ENCODE measurements around the gene CHD9NB. TPM values are rescaled to one million over a fixed set of nuclear protein-coding genes. Genes with fewer than 3 reads are reported as not detected.

The CHD9NB gene
- polyA plus RNA-seq, 3 donors: not detected

GRCh38 chr16:53055541-53056391, 3.1 kb upstream of the CHD9NB start:
- H3K4me3 Mint-ChIP-seq: peak overlapping the region; percentile 83 to 95
- no peaks in the 10 kb centered on the region for H3K9me3 ChIP-seq (replicated peaks in 1 of 2; ENCODE audit: control insufficient read depth in 1 of 2, insufficient read depth in 1 of 2, low read length in 2 of 2)
- H3K9ac ChIP-seq (ENCODE audit: insufficient read depth, low read length, poor library complexity, severe bottlenecking): peak overlapping the region; percentile 81
- no peaks in the 10 kb centered on the region for H4K20me1 ChIP-seq (ENCODE audit: insufficient read depth, low read length)
- H3K4me2 ChIP-seq (replicated peaks; ENCODE audit: extremely low read depth, low read length, poor library complexity, severe bottlenecking): peak overlapping the region; percentile 86
- H3K4me1 Mint-ChIP-seq: peaks cover 43% of the 10 kb centered on the region
- peaks cover 29 to 37% of the 10 kb centered on the region in 2 donors for H3K4me1 ChIP-seq (ENCODE audit: control insufficient read depth in 1 of 2, insufficient read depth in 2 of 2, low read length in 2 of 2)
- DNase-seq: peak in 2 of 3 donors; percentile 24 to 34
- H3K36me3 Mint-ChIP-seq: peaks cover 3 to 6% of the 10 kb centered on the region in 2 donors
- no peaks in the 10 kb centered on the region for H3K36me3 ChIP-seq (replicated peaks in 1 of 2; ENCODE audit: control insufficient read depth in 1 of 2, insufficient read depth in 2 of 2, low read length in 2 of 2)
- H2AFZ ChIP-seq (ENCODE audit: insufficient read depth, low read depth, low read length, poor library complexity, severe bottlenecking): peak overlapping the region; percentile 100
- H3K9me3 Mint-ChIP-seq: no peaks in the 10 kb centered on the region
- intact Hi-C loops (cut with micrococcal nuclease): loop anchor here (2.0 to 5.0 kb wide), 4 partner anchors 37 to 167 kb away; no protein-coding TSS in a partner anchor
- peaks cover 49% of the 10 kb centered on the region for H3K79me2 ChIP-seq (ENCODE audit: insufficient read depth, low read length)
- peak overlapping the region; percentile 78 to 96 (median 93) for H3K4me3 ChIP-seq (replicated peaks in 1 of 3; ENCODE audit: low read depth in 2 of 3, low read length in 3 of 3)
- no CpG with 5 or more reads among the region's 10 CpGs for WGBS (ENCODE audit: insufficient coverage)
- peak overlapping the region; percentile 15 to 89 (median 73) for H3K27ac Mint-ChIP-seq
- peaks cover 0 to 6% (median 3%) of the 10 kb centered on the region in 3 donors for H3K27me3 Mint-ChIP-seq (ENCODE audit: low read depth in 3 of 3)
- H3K27me3 ChIP-seq (ENCODE audit: control insufficient read depth in 2 of 2, insufficient read depth in 2 of 2, low read length in 2 of 2): no peaks in the 10 kb centered on the region
- TF ChIP-seq CTCF (IDR thresholded peaks at IDR 0.05): no peak
- peak overlapping the region in 1 of 2 donors; percentile 81 for H3K27ac ChIP-seq (ENCODE audit: low read depth in 1 of 2, low read length in 2 of 2)

DNA sequence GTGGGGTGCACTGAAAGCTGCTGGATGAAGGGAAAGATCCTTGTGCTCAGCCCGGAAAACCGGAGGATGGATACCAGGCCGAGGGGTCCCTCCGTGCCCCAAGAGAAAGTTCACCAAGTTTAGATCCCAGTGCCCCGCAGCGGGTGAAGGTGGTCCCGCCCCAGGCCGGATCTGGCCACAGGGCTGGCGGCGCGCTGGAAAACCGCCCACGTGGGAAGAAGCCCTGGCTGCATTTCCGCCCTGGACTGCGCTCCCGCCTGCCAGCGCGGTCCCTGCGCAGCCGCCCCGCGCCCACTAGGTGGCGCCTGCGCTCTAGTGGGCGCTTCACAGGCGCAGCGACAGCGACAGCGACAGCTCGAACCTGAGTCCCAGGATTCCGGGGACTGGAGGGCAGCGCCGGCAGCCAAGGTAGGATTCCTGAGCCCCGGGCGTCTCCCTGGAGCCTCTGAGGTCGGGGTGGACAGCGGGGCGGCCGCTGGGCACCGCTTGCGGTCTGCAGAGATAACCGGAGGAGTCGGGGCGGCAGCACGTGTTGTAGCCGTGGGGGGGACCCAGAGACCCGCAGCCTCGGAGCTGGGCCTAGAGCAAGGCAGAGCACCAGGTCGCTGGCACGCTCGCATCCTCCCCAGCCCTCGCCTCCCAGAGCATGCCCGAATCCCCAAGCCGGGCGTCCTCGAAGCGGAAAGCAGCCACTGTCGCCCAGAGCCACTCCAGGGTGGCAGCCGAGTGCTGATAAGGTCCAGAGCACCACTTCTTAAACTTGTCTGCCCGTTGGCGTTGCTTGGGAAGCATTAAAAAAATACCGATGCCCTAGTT, 2.2 kb upstream of the CHD9NB start, which contains the start of gene CHD9:
TSS of gene CHD9 (plus strand) at position 322 of the 816 bp plus-strand sequence. CDS start 101,099 bp downstream, outside the sequence.
- Histone ChIP-seq H4K20me1 (ENCODE audit: insufficient read depth, low read length) (no peaks in the 10 kb centered on the region), H3K36me3 (replicated peaks in 1 of 2; ENCODE audit: control insufficient read depth in 1 of 2, insufficient read depth in 2 of 2, low read length in 2 of 2) (no peaks in the 10 kb centered on the region), H3K27me3 (ENCODE audit: control insufficient read depth in 2 of 2, insufficient read depth in 2 of 2, low read length in 2 of 2) (no peaks in the 10 kb centered on the region), H3K4me3 (replicated peaks in 1 of 3; ENCODE audit: low read depth in 2 of 3, low read length in 3 of 3) (peak within 1 kb of the TSS; percentile 78 to 96 (median 93)), H3K9ac (ENCODE audit: insufficient read depth, low read length, poor library complexity, severe bottlenecking) (peak within 1 kb of the TSS; percentile 81), H3K9me3 (replicated peaks in 1 of 2; ENCODE audit: control insufficient read depth in 1 of 2, insufficient read depth in 1 of 2, low read length in 2 of 2) (no peaks in the 10 kb centered on the region), H3K27ac (ENCODE audit: low read depth in 1 of 2, low read length in 2 of 2) (peak within 1 kb of the TSS; percentile 35 to 81), H3K4me1 (ENCODE audit: control insufficient read depth in 1 of 2, insufficient read depth in 2 of 2, low read length in 2 of 2) (peaks cover 29 to 37% of the 10 kb centered on the region in 2 donors), H3K79me2 (ENCODE audit: insufficient read depth, low read length) (peaks cover 41% of the 10 kb centered on the region), H3K4me2 (replicated peaks; ENCODE audit: extremely low read depth, low read length, poor library complexity, severe bottlenecking) (peak within 1 kb of the TSS; percentile 86), H2AFZ (ENCODE audit: insufficient read depth, low read depth, low read length, poor library complexity, severe bottlenecking) (peak within 1 kb of the TSS; percentile 100)
- peak within 1 kb of the TSS; percentile 15 to 89 (median 80) for H3K27ac Mint-ChIP-seq
- TF ChIP-seq CTCF (IDR thresholded peaks at IDR 0.05): peak; percentile 98
- peaks cover 0 to 6% (median 5%) of the 10 kb centered on the region in 3 donors for H3K27me3 Mint-ChIP-seq (ENCODE audit: low read depth in 3 of 3)
- peaks cover 3 to 6% of the 10 kb centered on the region in 2 donors for H3K36me3 Mint-ChIP-seq
- H3K9me3 Mint-ChIP-seq: no peaks in the 10 kb centered on the region
- peak within 1 kb of the TSS; percentile 83 to 95 for H3K4me3 Mint-ChIP-seq
- DNase-seq: peak; percentile 77 to 85 (median 79)
- intact Hi-C loops (cut with micrococcal nuclease): loop anchor here (2.0 to 5.0 kb wide), 4 partner anchors 37 to 167 kb away; no protein-coding TSS in a partner anchor
- peaks cover 43% of the 10 kb centered on the region for H3K4me1 Mint-ChIP-seq
- whole genome bisulfite sequencing (ENCODE audit: insufficient coverage): under 1% methylated on average over 58 of the region's 62 CpGs
